ENCODE data around the gene SIRT1.

DNA sequence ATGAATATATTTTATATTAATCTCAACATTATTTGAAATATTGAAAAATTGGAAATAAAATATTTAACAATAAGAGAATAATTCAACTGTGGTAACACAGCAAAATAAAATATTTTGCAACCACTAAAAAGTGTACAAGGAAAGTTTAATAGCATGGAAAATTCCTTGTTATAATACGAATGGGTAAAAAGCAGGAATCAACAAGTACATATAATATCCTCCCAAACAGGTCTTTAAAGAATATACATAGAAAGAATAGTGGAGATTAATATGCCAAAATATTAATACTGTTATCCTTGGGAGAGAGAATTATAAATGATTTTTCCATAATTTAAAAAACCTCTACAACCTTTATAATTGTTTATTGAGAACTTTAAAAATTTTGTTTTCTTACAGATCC, 47.5 kb upstream of the SIRT1 start:
- TF ChIP-seq USF2 (IDR thresholded peaks at IDR 0.05; ENCODE audit: low read depth, low read length) (no peak), MAFK (IDR thresholded peaks at IDR 0.05; ENCODE audit: low read depth, low read length) (no peak), CTCF (conservative IDR thresholded peaks at IDR 0.05; ENCODE audit: low read depth, low read length) (no peak), POLR2A (IDR thresholded peaks at IDR 0.05; ENCODE audit: low read depth, low read length) (no peak), ELK1 (IDR thresholded peaks at IDR 0.05; ENCODE audit: borderline replicate concordance, low read depth, low read length) (no peak), SMC3 (IDR thresholded peaks at IDR 0.05; ENCODE audit: low read depth, low read length) (no peak), BHLHE40 (IDR thresholded peaks at IDR 0.05; ENCODE audit: low read depth, low read length) (no peak)
